ENCODE measurements around the gene MROH7.

MROH7 gene

GRCh38 chr1:54671985-54672608 lies 30.5 kb downstream of the MROH7 start:
- Histone ChIP-seq H2AFZ (ENCODE audit: low read length) (no peak overlapping the region), H3K36me3 (ENCODE audit: insufficient read depth, low read length) (no peaks in the 10 kb centered on the region), H3K4me3 (ENCODE audit: low read length, poor library complexity, severe bottlenecking) (no peak overlapping the region), H3K9me3 (ENCODE audit: insufficient read depth, low read depth, low read length) (no peaks in the 10 kb centered on the region), H3K79me2 (ENCODE audit: insufficient read depth, low read length) (no peaks in the 10 kb centered on the region), H3K4me1 (ENCODE audit: insufficient read depth, low read length, poor library complexity, severe bottlenecking) (no peaks in the 10 kb centered on the region), H3K9ac (ENCODE audit: low read depth, low read length, poor library complexity, severe bottlenecking) (no peak overlapping the region), H4K20me1 (ENCODE audit: insufficient read depth, low read length, poor library complexity, severe bottlenecking) (no peaks in the 10 kb centered on the region), H3K9me2 (replicated peaks; ENCODE audit: low read depth, low read length) (no peaks in the 10 kb centered on the region), H3K4me2 (ENCODE audit: low read depth, low read length, poor library complexity, severe bottlenecking) (no peak overlapping the region), H3F3A (ENCODE audit: low read depth) (no peaks in the 10 kb centered on the region), H3K27me3 (ENCODE audit: insufficient read depth, low read length, poor library complexity, severe bottlenecking) (no peaks in the 10 kb centered on the region)
- TF ChIP-seq CTCF (conservative IDR thresholded peaks at IDR 0.05; ENCODE audit: low read length) (peak; percentile 88), EZH2phosphoT487 (IDR thresholded peaks at IDR 0.05; ENCODE audit: borderline replicate concordance) (no peak)

- no peak overlapping the region for H3K4me3 ChIP-seq (ENCODE audit: low read length, poor library complexity, severe bottlenecking)
- no peaks in the 10 kb centered on the region for H3K4me1 ChIP-seq (ENCODE audit: insufficient read depth, low read length, poor library complexity, severe bottlenecking)
- H3K4me2 ChIP-seq (ENCODE audit: low read depth, low read length, poor library complexity, severe bottlenecking) = no peak overlapping the region
- H3K9ac ChIP-seq (ENCODE audit: low read depth, low read length, poor library complexity, severe bottlenecking) = no peak overlapping the region
- no peaks in the 10 kb centered on the region for H3K79me2 ChIP-seq (ENCODE audit: insufficient read depth, low read length)
- no peaks in the 10 kb centered on the region for H3K36me3 ChIP-seq (ENCODE audit: insufficient read depth, low read length)
- H2AFZ ChIP-seq (ENCODE audit: low read length) = no peak overlapping the region
- H3K9me2 ChIP-seq (replicated peaks; ENCODE audit: low read depth, low read length) = no peaks in the 10 kb centered on the region
- H3F3A ChIP-seq (ENCODE audit: low read depth) = no peaks in the 10 kb centered on the region
- TF ChIP-seq EZH2phosphoT487 (IDR thresholded peaks at IDR 0.05; ENCODE audit: borderline replicate concordance) (no peak), CTCF (conservative IDR thresholded peaks at IDR 0.05; ENCODE audit: low read length) (no peak)
- H3K9me3 ChIP-seq (ENCODE audit: insufficient read depth, low read depth, low read length) = no peaks in the 10 kb centered on the region
- no peaks in the 10 kb centered on the region for H4K20me1 ChIP-seq (ENCODE audit: insufficient read depth, low read length, poor library complexity, severe bottlenecking)
- H3K27me3 ChIP-seq (ENCODE audit: insufficient read depth, low read length, poor library complexity, severe bottlenecking) = no peaks in the 10 kb centered on the region
Observed at GRCh38 chr1:54678776-54679643, 37.4 kb downstream of the MROH7 start.

GRCh38 chr1:54679706-54680105 lies 38.1 kb downstream of the MROH7 start:
- Histone ChIP-seq H3K9ac (ENCODE audit: low read depth, low read length, poor library complexity, severe bottlenecking) (no peak overlapping the region), H3K9me2 (replicated peaks; ENCODE audit: low read depth, low read length) (no peaks in the 10 kb centered on the region), H3K79me2 (ENCODE audit: insufficient read depth, low read length) (no peaks in the 10 kb centered on the region), H3K27me3 (ENCODE audit: insufficient read depth, low read length, poor library complexity, severe bottlenecking) (no peaks in the 10 kb centered on the region), H3K9me3 (ENCODE audit: insufficient read depth, low read depth, low read length) (no peaks in the 10 kb centered on the region), H3F3A (ENCODE audit: low read depth) (no peaks in the 10 kb centered on the region), H3K4me1 (ENCODE audit: insufficient read depth, low read length, poor library complexity, severe bottlenecking) (no peaks in the 10 kb centered on the region), H2AFZ (ENCODE audit: low read length) (no peak overlapping the region), H3K4me2 (ENCODE audit: low read depth, low read length, poor library complexity, severe bottlenecking) (no peak overlapping the region), H3K4me3 (ENCODE audit: low read length, poor library complexity, severe bottlenecking) (no peak overlapping the region), H3K36me3 (ENCODE audit: insufficient read depth, low read length) (no peaks in the 10 kb centered on the region), H4K20me1 (ENCODE audit: insufficient read depth, low read length, poor library complexity, severe bottlenecking) (no peaks in the 10 kb centered on the region)
- TF ChIP-seq EZH2phosphoT487 (IDR thresholded peaks at IDR 0.05; ENCODE audit: borderline replicate concordance) = no peak
- no peak for TF ChIP-seq CTCF (conservative IDR thresholded peaks at IDR 0.05; ENCODE audit: low read length)
